LNCAP (cell line): ENCODE measurements around the gene TSPAN9.

Experiments used
- CTCF ChIP-seq: fragments of 450-650 bp; IDR thresholded peaks from 2 replicates; pipeline ENCODE4 v1.5.1; 2017; ENCODE audit warnings: mild to moderate bottlenecking

The TSPAN9 gene

DNA sequence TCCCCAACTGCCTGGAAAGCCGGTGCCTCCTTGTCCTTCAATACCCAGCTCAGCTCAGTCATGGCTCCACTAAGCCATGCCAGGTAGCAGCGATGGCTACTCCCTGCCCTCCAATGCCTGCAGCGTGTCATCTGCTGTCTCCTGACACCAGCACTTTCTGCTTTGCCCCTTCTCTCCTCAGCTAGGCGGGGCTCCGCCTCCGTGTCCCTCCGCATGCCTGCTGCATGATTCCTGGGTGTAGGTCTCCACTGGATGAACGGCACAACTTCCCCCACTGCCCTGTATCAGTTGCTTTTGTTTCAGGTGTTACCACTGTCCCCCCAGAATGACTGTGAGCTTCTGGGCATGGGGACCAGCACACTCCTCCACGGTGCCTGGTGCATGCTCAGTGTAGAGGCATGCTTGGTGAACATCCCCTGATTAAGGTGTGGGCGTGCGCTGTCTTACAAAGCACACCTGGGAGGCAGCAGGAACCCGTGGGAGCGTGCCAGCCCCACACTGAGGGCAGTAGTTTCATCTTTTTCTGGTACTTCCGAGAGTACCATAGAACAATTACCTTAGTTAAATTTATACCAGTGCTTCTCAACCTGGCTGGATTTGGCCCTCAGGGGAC, 234.4 kb downstream of the TSPAN9 start:
- TF ChIP-seq CTCF: no peak

DNA sequence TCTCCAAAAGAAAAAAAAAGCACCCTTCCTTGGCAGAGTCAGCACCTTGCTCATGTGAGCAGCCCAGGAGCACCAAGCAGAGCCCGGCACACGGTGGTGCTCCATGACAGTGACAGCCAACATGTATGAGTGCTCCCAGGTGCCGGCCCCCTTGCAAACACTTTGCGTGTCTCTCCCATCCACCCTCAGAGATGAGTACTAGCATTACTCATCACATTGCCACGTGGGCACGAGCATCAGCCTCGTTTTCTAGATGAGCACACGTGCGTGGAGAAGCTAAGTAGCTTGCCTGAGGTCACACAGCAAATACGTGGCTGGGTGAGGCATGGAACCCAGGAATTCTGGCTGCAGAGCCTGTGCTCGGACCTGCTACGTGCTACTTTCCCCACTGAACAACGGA, 235.9 kb downstream of the TSPAN9 start:
- no peak for TF ChIP-seq CTCF

DNA sequence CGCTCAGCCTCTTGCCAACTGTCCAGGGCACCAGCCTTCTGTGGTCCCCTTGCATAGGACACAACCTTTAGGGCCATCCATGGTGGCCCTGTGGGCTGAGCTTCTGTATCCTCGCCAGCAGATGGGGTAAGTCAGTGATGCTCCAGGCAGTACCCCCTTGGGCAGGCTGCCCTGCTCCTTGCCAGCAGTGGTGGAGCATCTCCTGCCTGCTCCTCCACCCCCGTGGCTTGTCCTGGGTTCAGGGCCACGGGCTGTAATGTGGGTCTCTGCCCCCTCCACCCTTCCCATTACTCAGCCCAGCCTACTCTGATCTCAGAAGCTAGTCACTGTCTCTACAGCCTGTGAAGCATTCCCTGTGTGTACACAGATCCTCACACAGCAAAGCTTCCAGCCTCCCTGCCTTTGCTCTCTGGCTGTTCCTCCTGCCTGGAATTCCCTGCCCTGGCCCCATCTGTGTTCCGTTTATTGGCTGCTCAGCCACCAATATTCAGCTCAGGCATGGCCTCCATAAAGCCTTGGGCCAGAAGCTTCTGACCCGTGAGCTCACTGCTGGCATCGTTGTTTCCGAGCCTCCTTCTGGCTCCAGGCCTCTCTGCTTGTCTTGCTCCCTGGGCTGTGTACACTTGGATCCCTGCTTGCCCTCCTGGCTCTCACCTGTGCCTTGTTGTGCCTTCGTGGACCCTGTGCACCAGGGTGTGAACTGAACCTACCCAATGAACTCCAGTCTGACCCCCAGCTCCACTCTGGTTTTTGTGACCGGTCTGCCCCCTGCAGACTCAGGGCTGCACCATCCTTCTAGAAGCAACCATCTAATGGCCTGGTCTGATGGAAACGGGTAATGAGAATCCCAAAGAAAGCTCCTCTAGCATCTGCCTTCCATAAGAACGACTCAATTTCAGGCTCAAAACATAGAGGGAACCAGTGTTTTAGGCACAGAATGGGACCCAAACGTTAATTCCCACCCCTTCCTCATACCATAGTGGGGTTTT, 236.8 kb downstream of the TSPAN9 start:
- TF ChIP-seq CTCF: peak; percentile 35; the same call in 1 of the 2 replicates

GRCh38 chr12:3315201-3315661, 238.1 kb downstream of the TSPAN9 start:
- no peak for TF ChIP-seq CTCF

DNA sequence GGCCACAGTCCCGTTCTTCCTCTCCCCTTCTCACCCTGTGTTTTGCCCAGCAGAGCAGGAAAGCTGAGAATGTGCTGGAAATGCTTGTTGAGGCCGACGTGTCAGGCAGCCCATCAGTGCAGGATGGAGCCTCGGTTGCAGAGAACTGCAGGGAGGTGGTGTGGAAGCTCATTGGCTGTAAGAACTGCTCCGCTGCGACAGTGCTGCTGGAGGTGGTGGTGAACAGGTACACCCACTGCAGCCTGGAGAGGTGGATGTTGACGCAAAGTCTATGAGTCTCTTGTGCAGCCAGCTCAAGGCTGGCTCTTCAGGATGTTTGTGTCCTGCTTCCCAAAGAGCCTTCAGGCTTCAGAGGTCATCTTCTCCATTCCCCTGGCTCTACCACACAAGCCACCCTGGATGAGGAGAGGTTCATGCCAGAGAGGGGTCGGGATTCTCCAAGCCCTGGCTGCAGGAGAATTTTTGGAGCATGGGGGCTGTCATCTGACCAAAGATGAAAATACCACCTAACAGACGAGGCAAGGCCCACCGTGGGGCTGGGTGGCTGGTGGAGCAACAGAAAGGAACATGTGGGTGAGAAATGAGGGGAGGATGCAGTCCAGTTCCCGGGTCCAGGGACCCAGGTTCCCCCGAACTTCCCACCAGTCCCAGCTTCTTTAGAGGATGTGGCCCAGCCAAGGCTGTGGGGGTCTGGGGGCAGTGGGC, 239.7 kb downstream of the TSPAN9 start:
- no peak for TF ChIP-seq CTCF

DNA sequence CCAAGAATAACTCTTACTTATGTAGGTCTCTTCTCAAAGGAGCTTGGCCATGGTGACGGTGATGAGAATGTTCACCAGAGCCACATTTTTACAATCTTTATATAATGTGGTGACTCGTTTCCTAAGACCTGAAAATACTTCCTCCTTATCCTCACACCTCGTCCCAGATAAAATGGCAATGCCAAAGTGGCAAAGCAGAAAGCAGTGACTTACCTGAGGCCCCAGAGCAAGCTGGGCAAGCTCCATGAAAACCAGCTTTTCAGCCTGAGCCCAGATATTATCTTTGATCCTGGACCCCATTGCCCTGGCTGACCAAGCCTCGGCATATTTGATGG, 240.3 kb downstream of the TSPAN9 start:
- no peak for TF ChIP-seq CTCF

- TF ChIP-seq CTCF: no peak
These were observed 240.8 kb downstream of the TSPAN9 start for GRCh38 chr12:3317841-3318501.
